GM12865 (cell line): ENCODE results near the gene SGSH.

ENCODE experiments used
- DNase-seq: peaks from one replicate; pipeline ENCODE4 v3.0.0; 2010; ENCODE audit warnings: low read depth
- H3K4me3 ChIP-seq: 2 replicates; pipeline ENCODE4 v1.5.1; 2011; ENCODE audit warnings: mild to moderate bottlenecking, low read depth, low read length, control low read depth
- TF ChIP-seq, protein P1 (sequence below): IDR thresholded peaks from 2 replicates; pipeline ENCODE4 v1.5.1; 2011; ENCODE audit warnings: low read length, control low read depth, low read depth, inconsistent platforms; ENCODE audit not compliant: insufficient read depth; ENCODE audit errors: missing control alignments

SGSH gene

DNA sequence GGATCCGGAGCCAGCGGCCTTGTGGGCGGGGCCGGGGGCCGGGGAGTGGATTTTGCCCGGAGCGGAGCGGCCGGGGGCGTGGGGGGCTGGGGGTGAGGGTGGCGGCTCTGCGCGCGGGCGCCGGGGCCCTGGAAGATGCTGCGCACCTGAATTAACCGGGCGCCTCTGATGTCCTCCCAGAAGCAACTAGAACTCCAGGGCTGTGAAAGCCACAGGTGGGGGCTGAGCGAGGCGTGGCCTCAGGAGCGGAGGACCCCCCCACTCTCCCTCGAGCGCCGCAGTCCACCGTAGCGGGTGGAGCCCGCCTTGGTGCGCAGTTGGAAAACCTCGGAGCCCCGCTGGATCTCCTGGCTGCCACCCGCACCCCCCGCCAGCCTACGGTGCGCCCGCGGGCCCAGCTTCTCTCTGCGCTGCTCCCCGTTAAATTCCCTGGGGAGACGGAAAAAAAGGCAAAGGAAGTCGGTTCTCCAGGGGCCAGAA, 643 bp upstream of the SGSH start:
- TF ChIP-seq, protein P1, sequence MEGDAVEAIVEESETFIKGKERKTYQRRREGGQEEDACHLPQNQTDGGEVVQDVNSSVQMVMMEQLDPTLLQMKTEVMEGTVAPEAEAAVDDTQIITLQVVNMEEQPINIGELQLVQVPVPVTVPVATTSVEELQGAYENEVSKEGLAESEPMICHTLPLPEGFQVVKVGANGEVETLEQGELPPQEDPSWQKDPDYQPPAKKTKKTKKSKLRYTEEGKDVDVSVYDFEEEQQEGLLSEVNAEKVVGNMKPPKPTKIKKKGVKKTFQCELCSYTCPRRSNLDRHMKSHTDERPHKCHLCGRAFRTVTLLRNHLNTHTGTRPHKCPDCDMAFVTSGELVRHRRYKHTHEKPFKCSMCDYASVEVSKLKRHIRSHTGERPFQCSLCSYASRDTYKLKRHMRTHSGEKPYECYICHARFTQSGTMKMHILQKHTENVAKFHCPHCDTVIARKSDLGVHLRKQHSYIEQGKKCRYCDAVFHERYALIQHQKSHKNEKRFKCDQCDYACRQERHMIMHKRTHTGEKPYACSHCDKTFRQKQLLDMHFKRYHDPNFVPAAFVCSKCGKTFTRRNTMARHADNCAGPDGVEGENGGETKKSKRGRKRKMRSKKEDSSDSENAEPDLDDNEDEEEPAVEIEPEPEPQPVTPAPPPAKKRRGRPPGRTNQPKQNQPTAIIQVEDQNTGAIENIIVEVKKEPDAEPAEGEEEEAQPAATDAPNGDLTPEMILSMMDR: no peak
- H3K4me3 ChIP-seq: peak overlapping the region; percentile 78
- DNase-seq: no peak

DNA sequence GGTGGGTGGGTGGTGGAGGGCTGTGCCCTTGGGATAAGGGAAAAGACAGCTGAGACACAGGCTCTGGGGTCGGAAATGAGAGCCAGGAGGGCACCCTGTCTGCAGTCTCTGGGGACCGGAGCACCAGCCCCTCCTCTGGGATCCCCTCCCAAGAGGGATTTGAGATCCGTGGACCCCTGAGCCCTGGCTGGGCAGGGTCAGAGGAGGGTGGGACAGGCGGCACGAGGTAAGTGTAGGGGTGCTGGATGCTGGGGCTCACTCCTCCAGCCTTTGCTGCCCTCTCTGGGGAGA, 425 bp downstream of the SGSH start:
- DNase-seq: no peak
- TF ChIP-seq, protein P1: no peak
- H3K4me3 ChIP-seq: peak overlapping the region; percentile 78

DNA sequence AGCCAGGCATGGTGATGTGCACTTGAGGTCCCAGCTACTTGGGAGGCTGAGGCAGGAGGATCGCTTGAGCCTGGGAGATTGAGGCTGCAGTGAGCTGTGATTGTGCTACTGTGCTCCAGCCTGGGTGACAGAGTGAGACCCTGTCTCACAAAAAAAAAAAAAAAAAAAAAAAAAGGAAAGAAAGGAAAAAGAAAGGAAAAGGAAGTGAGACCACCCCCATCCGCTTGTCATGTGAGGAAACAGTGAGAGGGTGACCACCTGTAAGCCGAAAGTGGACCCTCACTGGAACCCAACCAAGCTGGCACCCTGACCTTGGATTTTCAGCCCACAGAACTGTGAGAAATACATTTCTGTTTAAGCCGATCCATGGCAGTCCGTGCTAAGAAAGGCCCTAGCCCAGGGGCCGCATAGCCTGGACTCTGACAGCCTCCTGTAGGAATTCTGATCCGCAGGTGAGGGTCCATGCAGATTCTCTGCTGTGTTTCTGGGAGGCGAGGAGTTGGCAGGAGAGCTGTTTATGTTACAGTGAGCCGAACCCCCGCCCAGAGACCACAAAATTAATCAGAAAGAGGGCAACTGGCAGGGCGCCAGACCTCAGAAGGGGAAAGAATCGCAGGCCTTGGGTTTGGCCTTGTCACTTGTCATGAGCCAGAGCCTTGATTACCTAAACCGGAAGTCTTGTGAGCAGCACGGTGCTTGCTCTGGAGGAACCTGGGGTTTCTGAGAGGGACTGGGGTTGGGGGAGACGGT, 945 bp downstream of the SGSH start:
- peak; percentile 92 for DNase-seq

DNA sequence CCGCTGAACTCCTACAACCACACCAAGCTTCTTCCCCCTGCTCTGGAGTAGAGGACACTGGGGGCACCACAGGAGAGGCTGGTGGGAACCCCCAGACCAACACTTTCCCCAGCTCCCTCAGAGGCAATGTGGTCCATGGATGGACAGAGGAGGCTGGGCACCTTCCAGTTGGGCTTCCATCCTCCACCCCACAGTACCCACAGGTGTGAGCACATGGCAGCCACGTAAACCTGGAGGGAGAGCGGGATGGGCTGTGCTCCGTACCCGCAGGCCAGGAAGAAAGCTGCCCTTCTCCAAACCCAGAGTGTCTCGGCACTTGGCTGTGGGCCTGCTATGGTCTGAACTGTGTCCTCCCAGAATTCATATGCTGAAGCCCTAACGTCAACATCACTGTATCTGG, 1.7 kb downstream of the SGSH start:
- no peak overlapping the region for H3K4me3 ChIP-seq
- no peak for DNase-seq
- TF ChIP-seq, protein P1: no peak

More for the DNA sequence above, 945 bp downstream of the SGSH start:
- peak overlapping the region; percentile 78 for H3K4me3 ChIP-seq
- TF ChIP-seq, protein P1: no peak

DNA sequence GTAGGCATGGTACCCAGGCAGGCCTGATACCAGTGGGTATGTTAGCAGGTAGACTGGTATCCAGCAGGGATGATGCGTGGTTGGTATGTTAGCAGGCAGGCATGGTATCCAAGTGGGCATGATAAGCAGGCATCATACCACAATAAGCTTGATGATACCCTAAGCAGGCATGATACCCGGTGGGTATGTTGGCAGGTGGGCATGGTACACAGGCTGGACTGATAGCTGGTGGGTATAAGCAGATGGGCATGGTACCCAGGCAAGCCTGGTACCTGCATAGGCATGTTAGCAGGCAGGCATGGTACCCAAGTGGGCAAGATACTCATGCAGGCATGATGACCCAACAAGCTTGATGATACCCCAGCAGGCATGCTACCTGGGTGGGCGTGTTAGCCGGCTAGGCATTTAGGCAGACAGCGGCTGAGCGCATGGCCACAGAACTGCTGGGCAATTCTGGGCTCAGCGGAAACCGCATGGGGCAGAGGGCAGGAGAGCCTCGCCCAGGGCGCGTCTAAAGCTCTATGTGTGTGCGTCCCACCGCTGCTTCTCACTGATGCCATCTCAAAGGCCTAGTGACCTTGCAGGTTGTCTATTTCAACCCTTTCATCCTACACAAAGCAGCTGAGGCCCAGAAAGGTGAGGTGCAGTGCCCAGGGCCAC, 2.3 kb downstream of the SGSH start:
- no peak for DNase-seq
- no peak overlapping the region for H3K4me3 ChIP-seq
- TF ChIP-seq, protein P1: no peak

DNA sequence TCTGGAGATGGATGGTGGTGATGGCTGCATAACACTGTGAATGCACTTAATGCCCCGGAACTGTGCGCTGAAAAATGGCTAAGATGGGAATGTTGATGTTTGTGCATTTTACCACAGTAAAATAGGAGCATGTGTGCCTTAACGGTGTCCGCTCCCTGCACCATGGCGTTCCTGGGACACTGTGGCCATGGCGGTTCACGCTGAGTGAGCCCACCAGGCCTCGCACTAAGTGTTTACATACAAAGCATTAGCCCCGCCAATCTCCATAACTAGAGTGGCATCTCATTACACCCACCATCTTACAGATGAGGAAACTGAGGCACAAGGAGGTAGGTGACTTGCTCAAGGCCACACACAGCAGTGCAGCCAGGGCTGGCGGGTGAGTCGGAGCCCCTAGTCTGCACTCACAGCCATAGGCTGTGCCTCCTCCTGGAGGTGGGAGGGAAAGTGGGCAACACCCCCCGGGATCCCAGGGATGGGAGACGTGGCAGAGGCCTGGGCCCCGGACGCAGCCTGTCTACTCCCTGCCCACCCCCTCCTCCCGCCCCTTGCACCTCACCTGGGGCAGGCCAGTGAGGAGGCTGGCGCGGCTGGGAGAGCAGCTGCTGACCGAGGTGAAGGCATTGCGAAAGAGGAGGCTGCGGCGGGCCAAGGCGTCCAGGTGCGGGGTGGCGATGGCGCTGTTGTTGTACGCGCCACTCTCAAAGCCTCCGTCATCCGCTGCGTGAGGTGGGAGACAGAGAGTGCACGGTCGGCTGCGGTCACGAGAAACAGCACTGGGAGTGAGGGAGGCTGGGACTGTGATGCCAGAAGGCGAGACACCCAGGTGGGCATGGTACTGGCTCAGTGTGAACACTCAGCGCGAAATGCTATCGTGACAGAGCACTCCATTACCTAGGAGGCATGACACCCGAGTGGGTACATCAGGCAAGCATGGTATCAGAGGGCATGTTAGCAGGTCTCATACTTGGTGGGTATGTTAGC, 3.4 kb downstream of the SGSH start:
- H3K4me3 ChIP-seq: no peak overlapping the region
- no peak for DNase-seq
- TF ChIP-seq, protein P1: no peak
